Fibroblast of the aortic adventitia (primary cell): Measurements from ENCODE around the gene YBEY. TPM values are rescaled to one million over a fixed set of nuclear protein-coding genes. Genes with fewer than 3 reads are reported as not detected.

Experiments
- DNase-seq: peaks from one replicate; pipeline ENCODE4 v3.0.0-alpha.2; 2010; ENCODE audit warnings: low read depth
- H3K4me3 ChIP-seq: 2 replicates; pipeline ENCODE4 v1.5.1; 2011; ENCODE audit warnings: low read depth, mild to moderate bottlenecking, control low read depth, low read length, moderate library complexity
- total RNA-seq: library from RNA; depleted of rRNA; stranded (reverse); fragments of >200 nt; gene quantifications from 2 replicates; pipeline ENCODE4 v1.2.3, GENCODE V29; 2012; ENCODE audit warnings: low replicate concordance
- TF ChIP-seq, protein P1 (sequence below): IDR thresholded peaks from 2 replicates; pipeline ENCODE4 v1.5.1; 2011; ENCODE audit warnings: mild to moderate bottlenecking, low read length, control low read depth, inconsistent platforms; ENCODE audit not compliant: insufficient read depth

The YBEY gene
- total RNA-seq, 1 donor, result 22.4 TPM

- TF ChIP-seq, protein P1, sequence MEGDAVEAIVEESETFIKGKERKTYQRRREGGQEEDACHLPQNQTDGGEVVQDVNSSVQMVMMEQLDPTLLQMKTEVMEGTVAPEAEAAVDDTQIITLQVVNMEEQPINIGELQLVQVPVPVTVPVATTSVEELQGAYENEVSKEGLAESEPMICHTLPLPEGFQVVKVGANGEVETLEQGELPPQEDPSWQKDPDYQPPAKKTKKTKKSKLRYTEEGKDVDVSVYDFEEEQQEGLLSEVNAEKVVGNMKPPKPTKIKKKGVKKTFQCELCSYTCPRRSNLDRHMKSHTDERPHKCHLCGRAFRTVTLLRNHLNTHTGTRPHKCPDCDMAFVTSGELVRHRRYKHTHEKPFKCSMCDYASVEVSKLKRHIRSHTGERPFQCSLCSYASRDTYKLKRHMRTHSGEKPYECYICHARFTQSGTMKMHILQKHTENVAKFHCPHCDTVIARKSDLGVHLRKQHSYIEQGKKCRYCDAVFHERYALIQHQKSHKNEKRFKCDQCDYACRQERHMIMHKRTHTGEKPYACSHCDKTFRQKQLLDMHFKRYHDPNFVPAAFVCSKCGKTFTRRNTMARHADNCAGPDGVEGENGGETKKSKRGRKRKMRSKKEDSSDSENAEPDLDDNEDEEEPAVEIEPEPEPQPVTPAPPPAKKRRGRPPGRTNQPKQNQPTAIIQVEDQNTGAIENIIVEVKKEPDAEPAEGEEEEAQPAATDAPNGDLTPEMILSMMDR, result no peak
- H3K4me3 ChIP-seq, result peak overlapping the region; percentile 42
- peak; percentile 20 for DNase-seq
Measured at GRCh38 chr21:46297338-46298271, 11.5 kb downstream of the YBEY start.

DNA sequence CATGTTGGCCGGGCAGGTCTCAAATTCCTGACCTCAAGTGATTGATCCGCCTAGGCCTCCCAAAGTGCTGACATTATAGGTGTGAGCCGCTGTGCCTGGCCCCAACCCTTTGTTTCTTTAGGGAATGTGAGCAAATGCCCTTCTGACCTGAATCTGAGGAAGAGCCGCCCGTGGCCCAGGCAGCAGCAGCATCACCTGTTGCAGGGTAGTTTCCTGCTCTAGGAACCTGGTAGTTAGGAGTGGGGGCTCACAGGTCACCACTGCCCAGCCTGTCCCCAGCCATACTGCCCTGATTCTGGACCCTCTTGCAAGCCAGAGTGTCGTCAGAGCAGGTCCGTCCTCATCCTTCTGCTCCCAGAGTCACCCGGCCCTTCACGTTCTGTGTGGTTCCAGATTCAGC is 13.0 kb downstream of the YBEY start:
- H3K4me3 ChIP-seq, result no peak overlapping the region
- TF ChIP-seq, protein P1, result no peak
- no peak for DNase-seq

DNA sequence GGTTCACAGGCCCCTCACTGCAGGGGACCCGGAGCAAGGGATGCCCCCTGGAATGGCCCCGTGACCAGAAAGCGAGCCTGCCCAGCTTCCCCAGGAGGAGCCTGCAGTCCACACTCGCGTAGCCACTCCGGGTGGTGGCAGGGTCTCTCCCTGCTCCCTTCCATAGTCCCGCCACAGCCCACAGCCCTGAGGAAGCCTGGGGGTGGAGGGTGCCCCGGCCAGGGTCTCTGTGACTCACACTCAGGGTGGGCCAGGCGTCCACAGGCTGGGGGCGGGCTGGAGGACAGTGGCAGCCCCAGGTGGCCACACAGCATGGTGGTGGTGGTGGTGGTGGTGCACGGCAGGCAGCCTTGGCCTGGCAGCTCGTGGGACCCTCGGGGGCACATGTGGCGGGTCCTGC is 15.6 kb downstream of the YBEY start:
- TF ChIP-seq, protein P1, result no peak
- H3K4me3 ChIP-seq, result no peak overlapping the region
- DNase-seq, result no peak

- no peak overlapping the region for H3K4me3 ChIP-seq
- no peak for DNase-seq
- TF ChIP-seq, protein P1, result no peak
Measured at GRCh38 chr21:46304437-46304836, 18.3 kb downstream of the YBEY start.

DNA sequence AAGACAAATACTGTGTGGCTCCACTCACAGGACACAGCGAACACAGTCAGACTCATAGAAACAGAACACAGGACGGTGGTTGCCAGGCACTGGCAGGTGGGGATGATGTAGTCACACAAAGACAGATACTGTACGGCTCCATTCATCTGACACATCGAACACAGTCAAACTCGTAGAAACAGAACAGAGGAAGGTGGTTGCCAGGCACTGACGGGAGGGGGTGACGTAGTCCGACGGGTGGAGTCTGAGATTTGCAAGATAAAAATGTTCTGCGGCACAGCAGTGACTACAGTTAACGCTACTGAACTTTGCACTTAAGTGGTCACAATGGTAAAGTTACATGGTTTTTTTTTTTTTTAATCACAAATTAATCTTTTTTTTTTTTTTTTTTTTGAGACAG is 18.8 kb downstream of the YBEY start:
- no peak overlapping the region for H3K4me3 ChIP-seq
- TF ChIP-seq, protein P1, result no peak
- no peak for DNase-seq

DNA sequence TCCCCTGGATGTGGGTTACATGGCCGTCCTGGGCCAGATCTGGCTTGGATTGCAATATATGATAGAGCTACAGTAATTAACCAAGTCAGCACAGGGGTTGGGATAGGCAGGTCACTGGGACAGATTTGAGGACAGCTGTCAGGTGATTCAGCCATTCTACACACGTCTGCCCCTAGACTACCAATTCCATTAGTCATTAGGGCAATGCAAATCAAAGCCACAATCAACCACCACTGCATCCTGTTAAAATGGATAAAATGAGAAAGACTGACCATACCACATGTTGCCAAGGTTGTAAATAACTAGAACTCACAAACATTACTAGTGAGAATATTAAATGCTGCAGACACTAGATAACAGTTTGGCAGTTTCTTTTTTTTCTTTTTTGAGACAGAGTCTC is 21.5 kb downstream of the YBEY start:
- no peak for DNase-seq
- H3K4me3 ChIP-seq, result no peak overlapping the region
- TF ChIP-seq, protein P1, result no peak
